Suprapubic skin (tissue), 4 donors: ENCODE data around the gene SORCS2.

Source experiments
- CTCF ChIP-seq, 2 donors: fragments of 200-600 bp in 1 of 2; fragments of 450-650 bp in 1 of 2; sonication (generic) in 1 of 2; IDR thresholded peaks; one replicate each; pipeline ENCODE4 v1.5.1; 2016 to 2019; ENCODE audit warnings: antibody characterized with exemption in 2 of 2, mild to moderate bottlenecking in 1 of 2, moderate library complexity in 1 of 2
- EP300 ChIP-seq: sonication (generic); formaldehyde crosslinking; IDR thresholded peaks from one replicate; pipeline ENCODE4 v1.6.1; 2017; ENCODE audit warnings: antibody characterized with exemption
- POLR2AphosphoS5 ChIP-seq, 3 donors: sonication (generic); formaldehyde crosslinking; IDR thresholded peaks; one replicate each; pipeline ENCODE4 v1.6.1; 2017; ENCODE audit warnings: antibody characterized with exemption in 3 of 3

GRCh38 chr4:7218686-7219085 is 26.3 kb downstream of the SORCS2 start:
- no peak for TF ChIP-seq CTCF (IDR thresholded peaks at IDR 0.05)
- TF ChIP-seq POLR2AphosphoS5 (IDR thresholded peaks at IDR 0.05) = no peak
- no peak for TF ChIP-seq EP300
